Spleen (tissue), 7 donors: ENCODE results near the gene NECTIN1.

Experiments
- POLR2A ChIP-seq, 3 donors: fragments of 450-650 bp; IDR thresholded peaks; one replicate each; pipeline ENCODE4 v1.5.1; 2017; ENCODE audit warnings: antibody characterized with exemption in 3 of 3, mild to moderate bottlenecking in 1 of 3
- TF ChIP-seq, protein P1 (sequence below), 11 experiments: fragments of 200-600 bp in 7 of 11; fragments of 450-650 bp in 4 of 11; sonication (generic) in 4 of 11; IDR thresholded peaks in 8 of 11; conservative IDR thresholded peaks in 3 of 11; 1 replicate in 7 of 11; 2 replicates in 4 of 11; pipeline versions ENCODE4 v1.4.0 to v1.8.0; 2016 to 2021; ENCODE audit warnings: antibody characterized with exemption in 11 of 11, inconsistent platforms in 4 of 11, mild to moderate bottlenecking in 1 of 11
- donor health status: DM: no; HTN: no; CAD: no; lungs with moderate emphysema.
- donor health status: DM: no; HTN: no; CAD: no.
- donor health status: DM: no; HTN: no; CAD: no.

DNA sequence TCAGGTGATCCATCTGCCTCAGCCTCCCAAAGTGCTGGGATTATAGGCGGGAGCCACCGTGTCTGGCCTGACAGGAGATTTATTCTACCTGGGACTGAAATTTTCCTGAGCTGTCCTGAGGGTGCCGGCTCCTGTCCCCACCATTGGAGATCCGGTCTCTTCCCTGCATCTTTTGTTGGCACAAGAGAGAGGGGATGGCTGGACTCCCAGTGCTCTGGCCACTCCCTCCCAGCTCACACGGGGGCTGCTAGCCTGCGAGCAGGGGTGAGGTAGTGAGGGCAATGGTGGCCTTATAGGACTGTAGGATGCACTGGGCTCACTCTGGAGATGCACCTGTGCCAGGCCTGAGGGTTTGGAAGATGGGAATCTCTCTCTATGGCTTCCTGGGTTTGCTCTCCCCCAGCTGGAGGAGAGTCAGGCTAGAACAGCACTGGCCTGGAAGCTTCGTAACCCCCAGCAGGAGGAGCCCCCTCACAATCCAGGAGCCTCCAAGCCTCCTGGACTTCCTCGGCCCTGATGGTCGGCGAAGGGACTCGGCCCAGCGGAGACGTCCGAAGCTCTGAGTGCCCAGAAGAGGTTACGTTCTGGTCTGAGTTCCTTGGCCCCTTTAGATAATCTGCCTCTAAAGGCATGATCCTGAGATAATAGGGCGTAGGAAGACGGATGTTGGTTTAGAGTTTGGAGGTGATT, 106.4 kb downstream of the NECTIN1 start:
- TF ChIP-seq, protein P1, sequence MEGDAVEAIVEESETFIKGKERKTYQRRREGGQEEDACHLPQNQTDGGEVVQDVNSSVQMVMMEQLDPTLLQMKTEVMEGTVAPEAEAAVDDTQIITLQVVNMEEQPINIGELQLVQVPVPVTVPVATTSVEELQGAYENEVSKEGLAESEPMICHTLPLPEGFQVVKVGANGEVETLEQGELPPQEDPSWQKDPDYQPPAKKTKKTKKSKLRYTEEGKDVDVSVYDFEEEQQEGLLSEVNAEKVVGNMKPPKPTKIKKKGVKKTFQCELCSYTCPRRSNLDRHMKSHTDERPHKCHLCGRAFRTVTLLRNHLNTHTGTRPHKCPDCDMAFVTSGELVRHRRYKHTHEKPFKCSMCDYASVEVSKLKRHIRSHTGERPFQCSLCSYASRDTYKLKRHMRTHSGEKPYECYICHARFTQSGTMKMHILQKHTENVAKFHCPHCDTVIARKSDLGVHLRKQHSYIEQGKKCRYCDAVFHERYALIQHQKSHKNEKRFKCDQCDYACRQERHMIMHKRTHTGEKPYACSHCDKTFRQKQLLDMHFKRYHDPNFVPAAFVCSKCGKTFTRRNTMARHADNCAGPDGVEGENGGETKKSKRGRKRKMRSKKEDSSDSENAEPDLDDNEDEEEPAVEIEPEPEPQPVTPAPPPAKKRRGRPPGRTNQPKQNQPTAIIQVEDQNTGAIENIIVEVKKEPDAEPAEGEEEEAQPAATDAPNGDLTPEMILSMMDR (IDR thresholded peaks at IDR 0.05 in 8 of 11, conservative IDR thresholded peaks at IDR 0.05 in 3 of 11): no peak
- no peak for TF ChIP-seq POLR2A (IDR thresholded peaks at IDR 0.05)
